NCI-H774 (cell line): ENCODE results near the gene LMF1.
"Not testable (repeated sequence)": the region's sequence is repeated elsewhere in the genome, so short reads cannot be mapped to it uniquely, and the experiment has no call there.

Source experiments
- DNase-seq: peaks from one replicate; lab custom pipeline; 2025; lab: John Stamatoyannopoulos, UW

Gene LMF1

GRCh38 chr16:867421-868385, 103.1 kb downstream of the LMF1 start:
- no peak for DNase-seq

- no peak for DNase-seq
Measured at GRCh38 chr16:866252-866896, 104.4 kb downstream of the LMF1 start.

DNA sequence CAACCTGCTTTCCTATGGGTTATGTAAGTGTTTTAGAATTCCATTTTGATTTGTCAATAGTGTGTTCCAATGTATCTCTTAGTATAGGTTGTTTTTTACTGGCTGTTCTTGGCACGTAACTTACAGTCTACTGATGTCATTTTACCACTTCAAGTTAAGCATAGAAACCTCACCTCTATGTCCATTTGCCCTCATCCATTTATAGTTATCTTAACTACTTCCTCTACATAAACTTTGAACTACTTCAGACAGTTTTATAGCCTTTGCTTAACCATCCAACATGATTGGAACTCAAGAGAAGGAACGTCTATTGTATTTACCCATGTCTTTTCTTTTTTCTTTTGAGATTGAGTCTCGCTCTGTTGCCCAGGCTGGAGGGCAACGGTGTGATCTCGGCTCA, 105.8 kb downstream of the LMF1 start:
- DNase-seq, result no peak

- DNase-seq, result no peak
Measured at GRCh38 chr16:861446-861845, 109.3 kb downstream of the LMF1 start.

DNA sequence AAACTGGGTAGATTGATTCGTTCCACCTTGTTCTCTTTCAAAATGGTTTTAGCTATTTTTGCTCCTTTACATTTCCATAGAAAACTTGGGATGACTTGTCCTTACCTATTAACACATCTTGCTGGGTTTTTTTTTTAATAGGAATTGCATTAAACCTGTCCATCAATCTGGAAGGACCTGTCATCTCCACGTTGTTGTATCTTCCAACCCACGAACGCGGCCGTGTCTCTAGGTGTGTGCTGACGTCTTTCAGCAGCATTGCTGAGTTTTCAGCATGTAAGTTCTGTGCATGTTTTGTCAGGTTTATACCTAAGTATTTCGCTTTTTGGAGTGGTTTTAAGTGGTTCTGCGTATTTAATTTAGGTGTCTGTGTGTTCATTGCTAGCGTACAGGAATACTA, 109.9 kb downstream of the LMF1 start:
- DNase-seq, result no peak

GRCh38 chr16:858971-859370, 111.8 kb downstream of the LMF1 start:
- DNase-seq, result not testable (repeated sequence)

- not testable (repeated sequence) for DNase-seq
Measured at GRCh38 chr16:858441-858840, 112.3 kb downstream of the LMF1 start.

DNA sequence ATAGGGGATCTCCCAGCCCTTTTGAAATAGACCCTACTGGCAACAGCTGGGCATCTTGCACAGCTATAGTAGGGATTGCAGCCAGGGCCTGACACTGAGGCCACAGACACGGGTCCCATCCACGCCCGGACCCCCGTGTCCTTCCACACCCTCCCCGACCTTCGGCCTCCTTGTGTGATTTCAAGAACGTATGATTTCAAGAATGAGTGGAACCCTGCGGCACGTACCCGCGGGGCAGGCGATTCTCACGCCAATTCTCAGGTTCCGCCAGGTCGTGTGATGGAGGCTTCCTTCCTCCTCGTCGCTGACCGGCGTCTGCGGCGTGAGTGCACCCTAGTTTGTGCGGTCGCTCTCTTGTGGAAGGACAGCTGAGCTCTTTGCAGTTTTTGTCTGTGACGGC, 114.0 kb downstream of the LMF1 start:
- no peak for DNase-seq

GRCh38 chr16:856101-856500, 114.7 kb downstream of the LMF1 start:
- DNase-seq, result no peak

- no peak for DNase-seq
Measured at GRCh38 chr16:855471-855870, 115.3 kb downstream of the LMF1 start.

GRCh38 chr16:854808-855410, 115.9 kb downstream of the LMF1 start:
- no peak for DNase-seq

- DNase-seq, result no peak
Measured at GRCh38 chr16:853981-854807, 116.6 kb downstream of the LMF1 start.

DNA sequence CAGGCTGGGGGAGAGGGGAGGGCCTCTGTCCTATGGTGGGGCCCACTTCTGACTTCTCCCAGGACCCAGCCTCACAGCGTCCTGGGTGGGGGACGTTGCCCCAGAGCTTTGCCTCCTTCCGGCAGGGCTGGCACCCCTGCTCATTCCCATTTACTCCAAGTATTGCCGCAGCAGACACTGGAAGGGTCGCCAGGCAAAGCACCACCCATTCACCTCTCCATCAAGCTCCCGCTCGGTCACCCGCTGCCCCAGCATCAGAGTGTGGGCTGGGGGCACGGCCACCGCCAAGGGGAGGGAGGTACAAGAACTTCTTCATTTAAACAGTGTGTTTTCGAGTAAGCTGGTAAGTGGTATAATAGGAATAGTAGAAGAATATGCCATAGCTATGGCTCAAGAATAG, 117.5 kb downstream of the LMF1 start:
- no peak for DNase-seq

DNA sequence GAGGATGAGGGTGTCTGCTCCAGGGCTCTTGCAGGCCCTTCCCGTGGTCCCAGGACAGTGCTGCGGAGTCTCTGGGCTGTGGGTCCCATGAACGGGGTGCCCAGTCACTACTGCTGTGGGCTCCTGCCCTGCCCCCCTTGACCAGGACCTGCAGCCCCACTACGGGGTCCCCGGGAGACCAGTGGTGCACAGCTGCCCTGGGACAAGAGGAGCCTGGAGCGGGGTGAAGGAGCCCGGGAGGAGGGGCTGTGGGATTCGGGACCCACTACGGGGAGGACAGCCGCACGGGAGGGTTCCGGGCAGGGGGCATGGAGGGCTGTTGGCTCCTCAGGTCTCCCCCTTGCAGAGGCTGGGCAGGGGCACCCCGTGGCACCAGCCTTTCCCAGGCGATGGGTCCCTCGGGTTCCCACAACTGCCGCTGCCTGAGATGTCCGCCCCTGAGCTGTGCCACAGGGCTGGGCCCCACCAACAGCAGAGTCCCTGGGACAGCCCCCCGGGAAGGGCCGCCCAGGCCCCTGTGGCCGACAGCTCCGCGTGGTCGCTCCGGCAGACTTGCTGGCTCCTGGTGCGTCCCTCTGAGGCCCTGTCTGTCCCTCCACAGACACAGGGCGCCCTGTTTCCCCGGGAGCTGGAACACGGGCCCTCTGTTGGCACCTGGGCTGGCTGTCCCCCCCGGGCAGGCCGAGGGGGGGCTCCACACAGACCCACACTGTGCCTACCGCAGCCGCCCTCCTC, 118.2 kb downstream of the LMF1 start:
- no peak for DNase-seq

- no peak for DNase-seq
Measured at GRCh38 chr16:851871-852270, 118.9 kb downstream of the LMF1 start.

DNA sequence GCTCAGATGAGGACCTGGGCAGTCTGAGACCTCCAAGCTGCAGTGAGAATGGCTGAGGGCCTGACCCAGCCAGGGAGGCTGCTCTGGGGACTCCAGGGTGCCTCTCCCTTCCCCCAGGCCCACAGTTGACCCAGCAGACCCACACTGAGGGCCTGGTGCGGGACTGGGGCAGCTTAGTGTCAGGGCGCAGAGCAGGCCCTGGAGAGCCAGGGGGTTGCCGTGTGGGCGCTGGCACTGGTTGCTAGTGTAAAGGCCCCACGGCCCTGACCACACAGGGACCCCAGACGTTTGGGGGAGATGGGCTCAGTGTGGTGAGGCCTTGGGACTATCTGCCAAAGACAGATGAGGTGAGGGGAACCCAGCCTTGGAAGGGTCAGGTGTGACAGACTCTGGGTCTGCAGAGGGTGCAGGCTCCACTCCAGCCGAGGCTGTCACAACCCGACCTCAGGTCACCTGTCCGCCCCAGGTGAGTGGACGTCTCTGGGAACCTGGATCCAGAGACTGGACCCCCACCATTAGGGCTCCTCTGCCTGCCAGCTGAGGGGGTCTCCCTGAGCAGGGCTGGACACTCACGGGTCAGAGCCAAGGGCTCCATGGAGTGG, 119.5 kb downstream of the LMF1 start:
- no peak for DNase-seq

GRCh38 chr16:850668-851067, 120.1 kb downstream of the LMF1 start:
- DNase-seq, result no peak

- DNase-seq, result no peak
Measured at GRCh38 chr16:848510-849253, 122.1 kb downstream of the LMF1 start.

- DNase-seq, result no peak
Measured at GRCh38 chr16:847681-848445, 122.9 kb downstream of the LMF1 start.
